Measurements from ENCODE around the gene SLC22A2. TPM values are rescaled to one million over a fixed set of nuclear protein-coding genes. Genes with fewer than 3 reads are reported as not detected.

Gene SLC22A2
- total RNA-seq, 1 donor from 2014 or later = not detected

GRCh38 chr6:160167604-160168399, 90.8 kb downstream of the SLC22A2 start:
- Histone ChIP-seq H3K36me3 (ENCODE audit: insufficient read depth, low read length) (no peaks in the 10 kb centered on the region), H3K79me2 (ENCODE audit: insufficient read depth, low read length) (no peaks in the 10 kb centered on the region), H4K20me1 (ENCODE audit: insufficient read depth, low read length) (no peaks in the 10 kb centered on the region), H3K27ac (ENCODE audit: low read depth, low read length) (no peak overlapping the region), H3K27me3 (ENCODE audit: insufficient read depth, low read length) (no peaks in the 10 kb centered on the region), H2AFZ (ENCODE audit: low read depth, low read length) (no peak overlapping the region), H3K4me1 (ENCODE audit: insufficient read depth, low read length) (no peaks in the 10 kb centered on the region), H3K4me3 (ENCODE audit: insufficient read depth, low read depth, low read length) (no peak overlapping the region), H3K9me3 (ENCODE audit: insufficient read depth, low read depth, low read length) (no peaks in the 10 kb centered on the region), H3K4me2 (ENCODE audit: low read length) (no peak overlapping the region), H3K9ac (ENCODE audit: low read length) (no peak overlapping the region)
- Mint-ChIP-seq H3K9me3 (ENCODE audit: unreplicated experiment) (peaks cover 2% of the 10 kb centered on the region), H3K27ac (ENCODE audit: unreplicated experiment) (no peak overlapping the region), H3K4me3 (ENCODE audit: unreplicated experiment) (no peak overlapping the region), H3K27me3 (ENCODE audit: low read depth, unreplicated experiment) (no peaks in the 10 kb centered on the region), H3K4me1 (ENCODE audit: low read depth, unreplicated experiment) (no peaks in the 10 kb centered on the region), H3K36me3 (ENCODE audit: low read depth, unreplicated experiment) (no peaks in the 10 kb centered on the region)
- TF ChIP-seq, protein P1, sequence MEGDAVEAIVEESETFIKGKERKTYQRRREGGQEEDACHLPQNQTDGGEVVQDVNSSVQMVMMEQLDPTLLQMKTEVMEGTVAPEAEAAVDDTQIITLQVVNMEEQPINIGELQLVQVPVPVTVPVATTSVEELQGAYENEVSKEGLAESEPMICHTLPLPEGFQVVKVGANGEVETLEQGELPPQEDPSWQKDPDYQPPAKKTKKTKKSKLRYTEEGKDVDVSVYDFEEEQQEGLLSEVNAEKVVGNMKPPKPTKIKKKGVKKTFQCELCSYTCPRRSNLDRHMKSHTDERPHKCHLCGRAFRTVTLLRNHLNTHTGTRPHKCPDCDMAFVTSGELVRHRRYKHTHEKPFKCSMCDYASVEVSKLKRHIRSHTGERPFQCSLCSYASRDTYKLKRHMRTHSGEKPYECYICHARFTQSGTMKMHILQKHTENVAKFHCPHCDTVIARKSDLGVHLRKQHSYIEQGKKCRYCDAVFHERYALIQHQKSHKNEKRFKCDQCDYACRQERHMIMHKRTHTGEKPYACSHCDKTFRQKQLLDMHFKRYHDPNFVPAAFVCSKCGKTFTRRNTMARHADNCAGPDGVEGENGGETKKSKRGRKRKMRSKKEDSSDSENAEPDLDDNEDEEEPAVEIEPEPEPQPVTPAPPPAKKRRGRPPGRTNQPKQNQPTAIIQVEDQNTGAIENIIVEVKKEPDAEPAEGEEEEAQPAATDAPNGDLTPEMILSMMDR (IDR thresholded peaks at IDR 0.05; ENCODE audit: insufficient read depth, low read depth, low read length) = no peak
- no peak for TF ChIP-seq EZH2 (IDR thresholded peaks at IDR 0.05; ENCODE audit: insufficient read depth, low read length)
- FAIRE-seq = no peak
- DNase-seq (ENCODE audit: low read depth) = no peak

Other genes with a start within 250 kb of the SLC22A2 start
- gene SLC22A1, start 137.0 kb downstream of the SLC22A2 start, total RNA-seq = 2.1 and 3.2 TPM in 2 replicates
- gene SLC22A3, start 89.6 kb upstream of the SLC22A2 start, total RNA-seq = 0.57 and 0.89 TPM in 2 replicates

All from astrocyte (in vitro differentiated cells and primary cell).